MM.1S (cell line): ENCODE results near the gene KMT5C.

ENCODE experiments used
- CTCF ChIP-seq: fragments of 300-600 bp; sonication (generic); IDR thresholded peaks from 2 replicates; pipeline ENCODE4 v1.5.1; 2016; ENCODE audit warnings: antibody characterized with exemption, low read length, mixed read lengths
- EZH2 ChIP-seq: fragments of 300-600 bp; sonication (generic); optimal IDR thresholded peaks from 2 replicates; pipeline ENCODE3; 2017; ENCODE audit warnings: low read depth, mild to moderate bottlenecking, antibody characterized with exemption, low read length, mixed read lengths
- EZH2phosphoT487 ChIP-seq: fragments of 300-600 bp; sonication (generic); IDR thresholded peaks from 2 replicates; pipeline ENCODE4 v1.6.1; 2018; ENCODE audit warnings: antibody characterized with exemption, low read length

GRCh38 chr19:55304279-55304978 lies 35.2 kb upstream of the KMT5C start:
- no peak for TF ChIP-seq EZH2phosphoT487
- no peak for TF ChIP-seq CTCF
- TF ChIP-seq EZH2, result no peak
